ENCODE measurements around the gene NAPG. TPM values are rescaled to one million over a fixed set of nuclear protein-coding genes. Genes with fewer than 3 reads are reported as not detected.

NAPG gene
- total and polyA plus RNA-seq, 9 of the 15 experiments (the other 6 are each of a cell fraction or from before 2014, with no cell fraction given): 31.6 to 63.3 (median 50.9) TPM

DNA sequence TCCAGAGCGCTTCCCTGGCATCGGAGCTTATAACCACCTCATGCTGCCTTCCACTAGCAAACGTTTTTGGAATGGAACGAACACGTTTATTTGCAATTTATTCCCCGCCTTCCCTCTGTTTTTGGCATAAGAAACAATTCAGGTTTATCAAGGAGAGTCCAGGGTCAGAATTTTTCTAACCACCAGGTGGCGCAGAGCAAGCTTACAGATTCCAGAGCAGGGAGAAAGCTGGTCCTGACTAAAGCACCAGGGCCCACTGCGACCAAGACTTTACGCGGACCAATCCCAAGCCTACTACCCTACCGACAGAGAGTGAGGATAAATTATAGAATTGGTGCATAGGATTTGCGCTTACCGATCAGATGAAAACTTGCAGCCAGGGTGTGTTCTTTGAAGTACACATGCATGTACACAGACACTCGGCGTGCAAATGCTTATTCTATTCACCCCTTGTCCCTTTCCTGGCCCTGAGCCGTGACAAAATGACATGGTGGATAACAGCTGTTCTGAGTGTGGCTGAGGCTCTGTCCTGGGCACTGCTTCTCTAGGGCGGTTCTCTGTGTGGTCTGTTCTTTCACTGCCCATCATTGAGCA is 34.7 kb downstream of the NAPG start (continued):
- TF ChIP-seq ZNF253 (CRISPR knock-in tag; conservative IDR thresholded peaks at IDR 0.05): no peak
- TF ChIP-seq, protein P1, sequence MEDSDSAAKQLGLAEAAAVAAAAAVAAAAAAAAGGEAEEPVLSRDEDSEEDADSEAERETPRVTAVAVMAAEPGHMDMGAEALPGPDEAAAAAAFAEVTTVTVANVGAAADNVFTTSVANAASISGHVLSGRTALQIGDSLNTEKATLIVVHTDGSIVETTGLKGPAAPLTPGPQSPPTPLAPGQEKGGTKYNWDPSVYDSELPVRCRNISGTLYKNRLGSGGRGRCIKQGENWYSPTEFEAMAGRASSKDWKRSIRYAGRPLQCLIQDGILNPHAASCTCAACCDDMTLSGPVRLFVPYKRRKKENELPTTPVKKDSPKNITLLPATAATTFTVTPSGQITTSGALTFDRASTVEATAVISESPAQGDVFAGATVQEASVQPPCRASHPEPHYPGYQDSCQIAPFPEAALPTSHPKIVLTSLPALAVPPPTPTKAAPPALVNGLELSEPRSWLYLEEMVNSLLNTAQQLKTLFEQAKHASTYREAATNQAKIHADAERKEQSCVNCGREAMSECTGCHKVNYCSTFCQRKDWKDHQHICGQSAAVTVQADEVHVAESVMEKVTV (CRISPR knock-in tag; IDR thresholded peaks at IDR 0.05): peak; percentile 88
- no peak for TF ChIP-seq ZNF507 (tag; conservative IDR thresholded peaks at IDR 0.05)
- no peak for TF ChIP-seq FUS (optimal IDR thresholded peaks at IDR 0.05; ENCODE audit: low read depth, low read length)
- TF ChIP-seq RAD21 (CRISPR knock-in tag; conservative IDR thresholded peaks at IDR 0.05 in 1 of 2, IDR thresholded peaks at IDR 0.05 in 1 of 2): peak; percentile 90 to 95
- no peak for TF ChIP-seq MAFG (tag; conservative IDR thresholded peaks at IDR 0.05)
- TF ChIP-seq, protein P2, sequence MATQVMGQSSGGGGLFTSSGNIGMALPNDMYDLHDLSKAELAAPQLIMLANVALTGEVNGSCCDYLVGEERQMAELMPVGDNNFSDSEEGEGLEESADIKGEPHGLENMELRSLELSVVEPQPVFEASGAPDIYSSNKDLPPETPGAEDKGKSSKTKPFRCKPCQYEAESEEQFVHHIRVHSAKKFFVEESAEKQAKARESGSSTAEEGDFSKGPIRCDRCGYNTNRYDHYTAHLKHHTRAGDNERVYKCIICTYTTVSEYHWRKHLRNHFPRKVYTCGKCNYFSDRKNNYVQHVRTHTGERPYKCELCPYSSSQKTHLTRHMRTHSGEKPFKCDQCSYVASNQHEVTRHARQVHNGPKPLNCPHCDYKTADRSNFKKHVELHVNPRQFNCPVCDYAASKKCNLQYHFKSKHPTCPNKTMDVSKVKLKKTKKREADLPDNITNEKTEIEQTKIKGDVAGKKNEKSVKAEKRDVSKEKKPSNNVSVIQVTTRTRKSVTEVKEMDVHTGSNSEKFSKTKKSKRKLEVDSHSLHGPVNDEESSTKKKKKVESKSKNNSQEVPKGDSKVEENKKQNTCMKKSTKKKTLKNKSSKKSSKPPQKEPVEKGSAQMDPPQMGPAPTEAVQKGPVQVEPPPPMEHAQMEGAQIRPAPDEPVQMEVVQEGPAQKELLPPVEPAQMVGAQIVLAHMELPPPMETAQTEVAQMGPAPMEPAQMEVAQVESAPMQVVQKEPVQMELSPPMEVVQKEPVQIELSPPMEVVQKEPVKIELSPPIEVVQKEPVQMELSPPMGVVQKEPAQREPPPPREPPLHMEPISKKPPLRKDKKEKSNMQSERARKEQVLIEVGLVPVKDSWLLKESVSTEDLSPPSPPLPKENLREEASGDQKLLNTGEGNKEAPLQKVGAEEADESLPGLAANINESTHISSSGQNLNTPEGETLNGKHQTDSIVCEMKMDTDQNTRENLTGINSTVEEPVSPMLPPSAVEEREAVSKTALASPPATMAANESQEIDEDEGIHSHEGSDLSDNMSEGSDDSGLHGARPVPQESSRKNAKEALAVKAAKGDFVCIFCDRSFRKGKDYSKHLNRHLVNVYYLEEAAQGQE (IDR thresholded peaks at IDR 0.05; ENCODE audit: borderline replicate concordance): peak; percentile 87
- TF ChIP-seq, protein P2 (CRISPR knock-in tag; IDR thresholded peaks at IDR 0.05; ENCODE audit: low read depth): no peak
- TF ChIP-seq ZNF3 (CRISPR knock-in tag; IDR thresholded peaks at IDR 0.05): no peak
- TF ChIP-seq TEAD4 (IDR thresholded peaks at IDR 0.05; ENCODE audit: low read length): peak; percentile 21; the same call in 1 of the 2 replicates
- TF ChIP-seq TEAD4 (CRISPR knock-in tag; IDR thresholded peaks at IDR 0.05; ENCODE audit: borderline replicate concordance): no peak
- 0 out of 2 replicates have a peak, but pooled peaks have one; percentile 18 for TF ChIP-seq L3MBTL2 (IDR thresholded peaks at IDR 0.05)
- TF ChIP-seq TOE1 (IDR thresholded peaks at IDR 0.05; ENCODE audit: borderline replicate concordance): no peak
- TF ChIP-seq TOE1 (CRISPR knock-in tag; IDR thresholded peaks at IDR 0.05; ENCODE audit: borderline replicate concordance, low read depth): no peak
